ENCODE data around the gene SERAC1.
A peak's percentile ranks its signal among the peaks of the same experiment; 100 is the strongest.

The SERAC1 gene

DNA sequence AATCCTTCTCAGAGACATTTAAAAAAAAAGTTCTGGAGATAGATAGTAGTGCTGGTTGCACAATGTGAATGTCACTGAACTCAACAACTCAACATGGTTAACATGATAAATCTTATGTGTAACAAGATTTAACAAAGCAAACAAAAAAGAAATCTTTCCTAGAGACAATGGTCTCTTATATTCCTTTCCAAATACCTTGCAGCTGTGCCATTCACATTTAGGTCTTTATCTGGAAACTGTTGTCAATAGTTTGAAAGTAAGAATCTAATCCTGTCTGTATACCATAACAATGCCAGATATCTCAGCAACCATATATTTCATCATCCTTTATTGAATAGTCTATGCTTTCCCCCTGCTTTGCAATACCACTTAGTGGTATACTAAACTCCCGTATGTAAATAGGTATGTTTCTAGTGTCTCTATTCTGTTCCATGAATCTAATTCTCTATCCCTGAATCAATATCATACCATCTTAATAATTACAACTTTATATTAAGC, 2.1 kb downstream of the SERAC1 start:
- H3K9me3 Mint-ChIP-seq, result no peaks in the 10 kb centered on the region
- TF ChIP-seq, protein P1, sequence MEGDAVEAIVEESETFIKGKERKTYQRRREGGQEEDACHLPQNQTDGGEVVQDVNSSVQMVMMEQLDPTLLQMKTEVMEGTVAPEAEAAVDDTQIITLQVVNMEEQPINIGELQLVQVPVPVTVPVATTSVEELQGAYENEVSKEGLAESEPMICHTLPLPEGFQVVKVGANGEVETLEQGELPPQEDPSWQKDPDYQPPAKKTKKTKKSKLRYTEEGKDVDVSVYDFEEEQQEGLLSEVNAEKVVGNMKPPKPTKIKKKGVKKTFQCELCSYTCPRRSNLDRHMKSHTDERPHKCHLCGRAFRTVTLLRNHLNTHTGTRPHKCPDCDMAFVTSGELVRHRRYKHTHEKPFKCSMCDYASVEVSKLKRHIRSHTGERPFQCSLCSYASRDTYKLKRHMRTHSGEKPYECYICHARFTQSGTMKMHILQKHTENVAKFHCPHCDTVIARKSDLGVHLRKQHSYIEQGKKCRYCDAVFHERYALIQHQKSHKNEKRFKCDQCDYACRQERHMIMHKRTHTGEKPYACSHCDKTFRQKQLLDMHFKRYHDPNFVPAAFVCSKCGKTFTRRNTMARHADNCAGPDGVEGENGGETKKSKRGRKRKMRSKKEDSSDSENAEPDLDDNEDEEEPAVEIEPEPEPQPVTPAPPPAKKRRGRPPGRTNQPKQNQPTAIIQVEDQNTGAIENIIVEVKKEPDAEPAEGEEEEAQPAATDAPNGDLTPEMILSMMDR (IDR thresholded peaks at IDR 0.05; ENCODE audit: unreplicated experiment in 3 of 3), result no peak
- H3K27me3 Mint-ChIP-seq (ENCODE audit: low read depth), result no peaks in the 10 kb centered on the region
- H3K36me3 Mint-ChIP-seq (ENCODE audit: low read depth), result peaks cover 8% of the 10 kb centered on the region
- H3K4me1 Mint-ChIP-seq, result peaks cover 22% of the 10 kb centered on the region
- peak overlapping the region; percentile 16 to 41 (median 28) for H3K4me3 Mint-ChIP-seq
- H3K27ac Mint-ChIP-seq, result no peak overlapping the region

DNA sequence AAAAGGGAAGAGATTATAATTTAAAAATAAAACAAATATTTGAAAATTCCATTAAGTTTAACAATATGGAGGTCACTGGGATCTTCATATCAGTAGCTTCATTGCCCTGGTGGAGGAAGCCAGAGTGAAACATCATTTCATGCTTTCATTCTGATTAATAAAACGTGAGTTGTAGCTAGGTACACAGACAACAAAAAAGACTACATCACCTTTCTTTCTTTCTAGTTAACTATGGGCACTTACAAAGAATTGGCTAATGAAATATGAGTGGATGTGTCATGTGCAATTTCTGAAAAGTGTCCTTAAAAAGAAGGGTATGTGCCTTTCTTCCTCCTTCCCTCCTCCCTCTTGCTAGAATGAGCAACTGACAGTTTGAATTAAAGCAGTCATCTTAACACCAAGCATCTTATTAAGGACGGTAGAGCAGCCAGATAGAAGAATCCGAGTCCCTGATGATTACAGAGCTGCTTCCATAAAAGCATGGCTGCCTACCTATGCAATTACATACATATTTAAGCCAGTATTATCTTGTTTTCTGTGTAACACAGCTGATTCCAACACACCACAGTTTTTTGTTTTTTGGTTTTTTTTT, 3.4 kb downstream of the SERAC1 start:
- TF ChIP-seq, protein P1 (IDR thresholded peaks at IDR 0.05; ENCODE audit: unreplicated experiment in 3 of 3), result no peak
- peaks cover 3% of the 10 kb centered on the region for H3K9me3 Mint-ChIP-seq
- no peaks in the 10 kb centered on the region for H3K27me3 Mint-ChIP-seq (ENCODE audit: low read depth)
- peaks cover 14% of the 10 kb centered on the region for H3K4me1 Mint-ChIP-seq
- peak overlapping the region in 2 of 3 experiments; percentile 5 to 19 for H3K4me3 Mint-ChIP-seq
- H3K27ac Mint-ChIP-seq, result no peak overlapping the region
- peaks cover 15% of the 10 kb centered on the region for H3K36me3 Mint-ChIP-seq (ENCODE audit: low read depth)

DNA sequence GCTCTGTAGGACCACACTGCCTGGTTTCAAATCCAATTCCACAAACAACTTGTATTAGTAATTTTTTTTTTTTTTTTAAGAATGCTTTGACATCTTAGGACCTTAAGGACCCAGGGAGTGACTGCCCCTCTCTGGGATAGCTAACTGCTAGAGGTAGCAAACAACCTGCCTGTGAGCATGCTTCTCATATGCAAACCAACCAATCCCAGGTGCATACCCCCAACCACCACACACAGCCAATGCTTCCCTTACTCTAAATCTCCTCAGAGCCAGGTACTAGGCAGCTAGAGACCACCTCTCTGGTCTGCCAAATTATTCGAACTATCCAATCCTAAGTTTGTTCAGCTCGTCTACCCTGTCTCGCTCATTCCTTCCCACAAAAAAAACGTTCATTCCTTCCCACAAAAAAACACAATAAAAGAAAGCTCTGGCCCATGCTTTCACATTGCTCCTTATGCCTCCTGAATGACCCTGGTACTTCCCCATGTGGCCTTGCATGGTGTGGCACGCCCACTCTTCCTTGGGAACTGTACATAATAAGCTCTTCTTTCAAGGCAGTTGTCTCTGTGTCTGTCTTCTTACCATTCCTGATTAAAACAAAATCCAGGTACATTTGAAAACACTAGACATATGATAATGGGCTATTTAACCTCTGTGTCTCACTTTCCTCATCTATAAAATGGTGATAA, 6.4 kb downstream of the SERAC1 start:
- H3K36me3 Mint-ChIP-seq (ENCODE audit: low read depth), result peaks cover 19% of the 10 kb centered on the region
- H3K9me3 Mint-ChIP-seq, result peaks cover 3% of the 10 kb centered on the region
- no peak overlapping the region for H3K4me3 Mint-ChIP-seq
- H3K27me3 Mint-ChIP-seq (ENCODE audit: low read depth), result no peaks in the 10 kb centered on the region
- TF ChIP-seq, protein P1 (IDR thresholded peaks at IDR 0.05; ENCODE audit: unreplicated experiment in 3 of 3), result no peak
- H3K27ac Mint-ChIP-seq, result no peak overlapping the region
- peaks cover 6% of the 10 kb centered on the region for H3K4me1 Mint-ChIP-seq

DNA sequence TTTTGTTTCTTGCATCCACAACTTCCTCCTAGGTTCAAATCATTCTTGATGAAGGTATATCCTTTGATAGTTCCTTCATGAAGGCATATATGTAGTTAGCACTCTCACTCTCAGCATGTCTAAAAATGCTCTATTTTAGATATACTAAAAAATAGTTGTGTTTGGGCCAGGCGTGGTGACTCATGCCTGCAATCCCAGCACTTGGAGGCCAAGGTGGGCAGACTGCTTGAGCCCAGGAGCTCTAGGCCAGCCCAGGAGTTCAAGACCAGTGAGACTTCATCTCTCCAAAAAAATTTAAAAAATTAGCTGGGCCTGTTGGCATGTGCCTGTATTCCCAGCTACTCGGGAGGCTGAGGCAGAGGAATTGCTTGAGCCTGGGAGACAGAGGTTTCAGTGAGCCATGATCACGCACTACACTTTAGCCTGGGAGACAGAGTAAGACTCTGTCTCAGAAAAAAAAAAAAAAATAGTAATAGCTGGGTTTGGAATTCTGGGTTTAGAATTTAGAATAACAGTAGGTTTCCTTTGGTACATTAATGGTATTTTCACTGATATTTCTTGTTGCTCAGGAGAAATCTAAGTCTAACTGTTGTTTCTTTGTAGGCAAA, 7.0 kb downstream of the SERAC1 start:
- Mint-ChIP-seq H3K4me1 (peaks cover 4% of the 10 kb centered on the region), H3K36me3 (ENCODE audit: low read depth) (peaks cover 23% of the 10 kb centered on the region), H3K9me3 (peaks cover 3% of the 10 kb centered on the region), H3K27me3 (ENCODE audit: low read depth) (no peaks in the 10 kb centered on the region), H3K27ac (no peak overlapping the region), H3K4me3 (no peak overlapping the region)
- TF ChIP-seq, protein P1 (IDR thresholded peaks at IDR 0.05; ENCODE audit: unreplicated experiment in 3 of 3), result no peak

DNA sequence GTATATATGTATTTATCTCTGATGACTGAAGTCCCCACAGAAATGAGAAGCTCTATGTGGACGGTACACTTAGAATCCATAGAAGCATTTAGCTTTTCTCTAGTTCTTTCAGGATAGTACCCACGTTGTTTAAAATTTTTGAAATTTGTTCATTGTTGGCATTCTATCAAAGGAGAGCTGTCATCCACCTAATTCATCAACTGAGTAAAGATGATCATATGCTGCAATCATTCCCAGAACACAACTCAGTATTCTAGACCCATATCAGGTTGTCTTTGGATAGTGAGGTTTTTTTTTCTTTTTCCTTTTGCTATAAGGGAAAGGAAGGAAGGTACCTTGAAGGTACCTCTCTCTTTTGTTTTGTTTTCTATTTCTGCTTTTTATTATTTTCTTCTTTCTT, 9.3 kb downstream of the SERAC1 start:
- peaks cover 4% of the 10 kb centered on the region for H3K4me1 Mint-ChIP-seq
- H3K4me3 Mint-ChIP-seq, result no peak overlapping the region
- H3K9me3 Mint-ChIP-seq, result peaks cover 3% of the 10 kb centered on the region
- peaks cover 34% of the 10 kb centered on the region for H3K36me3 Mint-ChIP-seq (ENCODE audit: low read depth)
- no peaks in the 10 kb centered on the region for H3K27me3 Mint-ChIP-seq (ENCODE audit: low read depth)
- no peak overlapping the region for H3K27ac Mint-ChIP-seq
- TF ChIP-seq, protein P1 (IDR thresholded peaks at IDR 0.05; ENCODE audit: unreplicated experiment in 3 of 3), result no peak

All from nephron (organoid).